ENCODE data around the gene B3GNT9. TPM values are rescaled to one million over a fixed set of nuclear protein-coding genes. Genes with fewer than 3 reads are reported as not detected.

Gene B3GNT9
- total RNA-seq, 2 donors from 2014 or later, result 7.2 to 11.0 TPM

DNA sequence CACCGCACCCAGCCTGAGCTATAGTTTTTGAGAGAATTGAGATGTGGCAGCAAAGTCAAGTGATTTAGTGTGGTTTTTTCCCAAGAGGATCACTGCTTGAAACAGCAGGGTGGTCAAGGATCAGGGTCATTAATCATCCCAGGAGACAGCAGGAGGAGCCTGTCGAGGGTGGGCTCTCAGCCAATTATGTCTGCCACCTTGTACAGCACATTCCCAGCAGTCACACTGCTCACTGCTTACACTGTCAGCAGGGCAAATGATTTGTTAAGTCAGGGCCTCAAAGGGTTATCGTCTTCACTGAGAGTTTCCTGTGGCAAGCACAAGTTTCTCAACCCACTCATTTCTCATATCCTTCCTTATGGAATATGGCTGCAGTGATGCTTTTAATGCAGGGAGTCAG lies 13.2 kb downstream of the B3GNT9 start:
- H3K36me3 ChIP-seq (ENCODE audit: control insufficient read depth, insufficient read depth, low read length), result peaks cover 71% of the 10 kb centered on the region
- no peaks in the 10 kb centered on the region for H3K9me3 ChIP-seq (ENCODE audit: control insufficient read depth, low read length)
- no peak overlapping the region for H3K27ac ChIP-seq (ENCODE audit: low read depth, low read length)
- H3K36me3 Mint-ChIP-seq (ENCODE audit: low read depth), result peaks cover 70% of the 10 kb centered on the region
- no peak for DNase-seq
- H3K9ac ChIP-seq (ENCODE audit: extremely low read depth, low read length, poor library complexity, severe bottlenecking), result no peak overlapping the region
- no peaks in the 10 kb centered on the region for H3K4me1 Mint-ChIP-seq
- no peak overlapping the region for H3K4me3 ChIP-seq (ENCODE audit: low read length)
- H3K9me3 Mint-ChIP-seq, result no peaks in the 10 kb centered on the region
- no peaks in the 10 kb centered on the region for H3K27me3 ChIP-seq (ENCODE audit: control insufficient read depth, insufficient read depth, low read length, poor library complexity, severe bottlenecking)
- no peaks in the 10 kb centered on the region for H3K27me3 Mint-ChIP-seq (ENCODE audit: insufficient read depth)
- H3K4me1 ChIP-seq (ENCODE audit: control insufficient read depth, insufficient read depth, low read length), result no peaks in the 10 kb centered on the region
- H3K27ac Mint-ChIP-seq, result no peak overlapping the region
- H3K4me3 Mint-ChIP-seq, result no peak overlapping the region
- WGBS, 2 experiments (ENCODE audit: insufficient coverage in 1 of 2, insufficient read length in 1 of 2), result 93% methylated on average over 2 to 3 of the region's 3 CpGs
- TF ChIP-seq, protein P1, sequence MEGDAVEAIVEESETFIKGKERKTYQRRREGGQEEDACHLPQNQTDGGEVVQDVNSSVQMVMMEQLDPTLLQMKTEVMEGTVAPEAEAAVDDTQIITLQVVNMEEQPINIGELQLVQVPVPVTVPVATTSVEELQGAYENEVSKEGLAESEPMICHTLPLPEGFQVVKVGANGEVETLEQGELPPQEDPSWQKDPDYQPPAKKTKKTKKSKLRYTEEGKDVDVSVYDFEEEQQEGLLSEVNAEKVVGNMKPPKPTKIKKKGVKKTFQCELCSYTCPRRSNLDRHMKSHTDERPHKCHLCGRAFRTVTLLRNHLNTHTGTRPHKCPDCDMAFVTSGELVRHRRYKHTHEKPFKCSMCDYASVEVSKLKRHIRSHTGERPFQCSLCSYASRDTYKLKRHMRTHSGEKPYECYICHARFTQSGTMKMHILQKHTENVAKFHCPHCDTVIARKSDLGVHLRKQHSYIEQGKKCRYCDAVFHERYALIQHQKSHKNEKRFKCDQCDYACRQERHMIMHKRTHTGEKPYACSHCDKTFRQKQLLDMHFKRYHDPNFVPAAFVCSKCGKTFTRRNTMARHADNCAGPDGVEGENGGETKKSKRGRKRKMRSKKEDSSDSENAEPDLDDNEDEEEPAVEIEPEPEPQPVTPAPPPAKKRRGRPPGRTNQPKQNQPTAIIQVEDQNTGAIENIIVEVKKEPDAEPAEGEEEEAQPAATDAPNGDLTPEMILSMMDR (conservative IDR thresholded peaks at IDR 0.05), result no peak

DNA sequence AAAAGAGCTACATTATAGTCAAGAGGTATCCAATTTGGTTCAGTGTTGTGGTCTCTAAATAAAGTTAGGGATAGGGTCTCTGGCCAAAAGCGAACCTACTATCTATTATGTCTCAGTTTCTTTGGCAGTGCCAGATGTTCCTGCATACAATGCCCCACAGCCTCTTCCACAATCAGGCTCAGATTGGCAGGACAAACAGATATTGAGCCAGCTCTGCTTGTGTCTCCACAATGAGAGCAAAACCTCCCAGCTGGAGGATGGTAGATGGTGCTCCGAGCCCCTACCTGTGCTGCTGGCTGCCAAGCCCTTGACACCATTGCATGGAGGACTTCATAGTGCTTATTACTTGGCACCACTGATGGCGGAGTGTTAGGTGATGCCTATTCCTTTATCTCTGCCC lies 21.4 kb downstream of the B3GNT9 start:
- Mint-ChIP-seq H3K27me3 (ENCODE audit: insufficient read depth) (no peaks in the 10 kb centered on the region), H3K4me3 (no peak overlapping the region), H3K4me1 (no peaks in the 10 kb centered on the region), H3K36me3 (ENCODE audit: low read depth) (peaks cover 41% of the 10 kb centered on the region), H3K9me3 (no peaks in the 10 kb centered on the region), H3K27ac (no peak overlapping the region)
- TF ChIP-seq, protein P1 (conservative IDR thresholded peaks at IDR 0.05), result no peak
- Histone ChIP-seq H3K4me1 (ENCODE audit: control insufficient read depth, insufficient read depth, low read length) (no peaks in the 10 kb centered on the region), H3K27me3 (ENCODE audit: control insufficient read depth, insufficient read depth, low read length, poor library complexity, severe bottlenecking) (no peaks in the 10 kb centered on the region), H3K36me3 (ENCODE audit: control insufficient read depth, insufficient read depth, low read length) (peaks cover 53% of the 10 kb centered on the region), H3K9ac (ENCODE audit: extremely low read depth, low read length, poor library complexity, severe bottlenecking) (no peak overlapping the region), H3K4me3 (ENCODE audit: low read length) (no peak overlapping the region), H3K27ac (ENCODE audit: low read depth, low read length) (no peak overlapping the region), H3K9me3 (ENCODE audit: control insufficient read depth, low read length) (no peaks in the 10 kb centered on the region)
- DNase-seq, result no peak
- 90 to 96% methylated on average over 2 to 3 of the region's 3 CpGs for WGBS, 2 experiments (ENCODE audit: insufficient coverage in 1 of 2, insufficient read length in 1 of 2)

DNA sequence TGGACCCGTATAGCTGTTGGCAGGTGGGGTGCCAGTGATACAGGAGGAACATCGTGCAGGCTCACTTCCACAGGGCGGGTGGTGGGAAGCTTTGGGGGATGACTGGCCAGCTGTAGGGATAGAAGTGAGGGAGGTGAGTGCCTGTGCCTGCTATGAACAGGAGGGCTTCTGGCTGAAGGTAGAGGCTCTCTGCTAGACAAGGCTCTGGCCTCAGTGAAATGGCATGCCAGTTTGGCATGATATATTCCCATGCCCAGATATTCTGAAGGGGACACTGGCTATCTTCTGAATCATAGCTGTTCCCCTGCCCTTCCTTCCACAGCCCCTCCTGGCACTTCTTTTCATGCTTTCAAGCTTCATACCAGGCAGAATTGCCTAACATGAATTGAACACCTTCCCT lies 21.9 kb downstream of the B3GNT9 start:
- H3K27ac ChIP-seq (ENCODE audit: low read depth, low read length), result no peak overlapping the region
- no peak overlapping the region for H3K4me3 Mint-ChIP-seq
- H3K36me3 ChIP-seq (ENCODE audit: control insufficient read depth, insufficient read depth, low read length), result peaks cover 53% of the 10 kb centered on the region
- no peak overlapping the region for H3K9ac ChIP-seq (ENCODE audit: extremely low read depth, low read length, poor library complexity, severe bottlenecking)
- H3K4me1 ChIP-seq (ENCODE audit: control insufficient read depth, insufficient read depth, low read length), result no peaks in the 10 kb centered on the region
- H3K4me3 ChIP-seq (ENCODE audit: low read length), result no peak overlapping the region
- no peaks in the 10 kb centered on the region for H3K27me3 Mint-ChIP-seq (ENCODE audit: insufficient read depth)
- no peak overlapping the region for H3K27ac Mint-ChIP-seq
- H3K9me3 ChIP-seq (ENCODE audit: control insufficient read depth, low read length), result no peaks in the 10 kb centered on the region
- WGBS, 2 experiments (ENCODE audit: insufficient coverage in 1 of 2, insufficient read length in 1 of 2), result 97 to 100% methylated on average over 2 to 3 of the region's 3 CpGs
- H3K4me1 Mint-ChIP-seq, result no peaks in the 10 kb centered on the region
- H3K9me3 Mint-ChIP-seq, result no peaks in the 10 kb centered on the region
- H3K27me3 ChIP-seq (ENCODE audit: control insufficient read depth, insufficient read depth, low read length, poor library complexity, severe bottlenecking), result no peaks in the 10 kb centered on the region
- no peak for DNase-seq
- TF ChIP-seq, protein P1 (conservative IDR thresholded peaks at IDR 0.05), result no peak
- peaks cover 41% of the 10 kb centered on the region for H3K36me3 Mint-ChIP-seq (ENCODE audit: low read depth)
